Mammary epithelial cell (primary cell): ENCODE measurements around the gene CD47.

Experiments used
- EZH2 ChIP-seq: IDR thresholded peaks from 2 replicates; pipeline ENCODE4 v1.6.1; 2012; ENCODE audit warnings: low read length, inconsistent platforms, borderline replicate concordance
- TF ChIP-seq, protein P1 (sequence below), 2 donors: IDR thresholded peaks in 1 of 2; conservative IDR thresholded peaks in 1 of 2; 2 replicates each; pipeline ENCODE4 v1.5.1; 2011 to 2012; ENCODE audit warnings: inconsistent platforms in 2 of 2, low read length in 2 of 2, mild to moderate bottlenecking in 2 of 2, control low read depth in 1 of 2, low read depth in 1 of 2; ENCODE audit not compliant: insufficient read depth in 1 of 2; ENCODE audit errors: extremely low read depth in 1 of 2

DNA sequence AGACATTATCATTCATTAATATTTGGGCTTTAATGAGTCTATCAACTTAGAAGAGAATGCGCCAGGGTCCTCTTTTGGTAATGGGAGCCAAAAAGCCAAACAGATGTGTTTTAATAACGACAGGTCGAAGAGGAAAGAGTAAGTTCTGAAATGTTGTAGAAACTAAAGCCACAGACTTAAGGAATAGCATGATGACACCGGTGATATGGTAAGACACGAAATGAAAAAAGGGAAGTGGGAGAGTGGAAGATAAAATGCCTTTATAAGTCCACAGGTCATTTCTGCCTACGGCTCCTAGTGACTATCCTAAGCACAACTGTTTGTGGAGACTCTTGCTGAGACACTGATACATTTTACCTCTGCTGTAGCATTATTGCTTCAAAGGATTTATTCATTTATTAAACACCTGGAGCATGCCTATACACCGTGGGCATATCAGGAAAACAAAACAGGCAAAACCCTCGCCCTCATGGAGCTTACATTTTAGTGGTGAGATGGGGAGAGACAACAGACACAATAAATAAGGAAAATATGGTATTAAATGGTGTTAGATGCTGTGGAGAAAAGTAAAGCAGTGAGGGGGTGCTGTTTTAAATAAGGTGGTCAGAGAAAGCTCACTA, 11.7 kb upstream of the CD47 start:
- TF ChIP-seq, protein P1, sequence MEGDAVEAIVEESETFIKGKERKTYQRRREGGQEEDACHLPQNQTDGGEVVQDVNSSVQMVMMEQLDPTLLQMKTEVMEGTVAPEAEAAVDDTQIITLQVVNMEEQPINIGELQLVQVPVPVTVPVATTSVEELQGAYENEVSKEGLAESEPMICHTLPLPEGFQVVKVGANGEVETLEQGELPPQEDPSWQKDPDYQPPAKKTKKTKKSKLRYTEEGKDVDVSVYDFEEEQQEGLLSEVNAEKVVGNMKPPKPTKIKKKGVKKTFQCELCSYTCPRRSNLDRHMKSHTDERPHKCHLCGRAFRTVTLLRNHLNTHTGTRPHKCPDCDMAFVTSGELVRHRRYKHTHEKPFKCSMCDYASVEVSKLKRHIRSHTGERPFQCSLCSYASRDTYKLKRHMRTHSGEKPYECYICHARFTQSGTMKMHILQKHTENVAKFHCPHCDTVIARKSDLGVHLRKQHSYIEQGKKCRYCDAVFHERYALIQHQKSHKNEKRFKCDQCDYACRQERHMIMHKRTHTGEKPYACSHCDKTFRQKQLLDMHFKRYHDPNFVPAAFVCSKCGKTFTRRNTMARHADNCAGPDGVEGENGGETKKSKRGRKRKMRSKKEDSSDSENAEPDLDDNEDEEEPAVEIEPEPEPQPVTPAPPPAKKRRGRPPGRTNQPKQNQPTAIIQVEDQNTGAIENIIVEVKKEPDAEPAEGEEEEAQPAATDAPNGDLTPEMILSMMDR (conservative IDR thresholded peaks at IDR 0.05 in 1 of 2, IDR thresholded peaks at IDR 0.05 in 1 of 2; ENCODE audit: extremely low read depth in 1 of 2, insufficient read depth in 1 of 2, low read depth in 1 of 2, low read length in 2 of 2), result no peak
- TF ChIP-seq EZH2, result no peak
